ENCODE data around the gene ABI1. TPM values are rescaled to one million over a fixed set of nuclear protein-coding genes. Genes with fewer than 3 reads are reported as not detected.

Gene ABI1
- total RNA-seq, 1 experiment from 2014 or later: 95.8 TPM

- H3K27me3 Mint-ChIP-seq (ENCODE audit: insufficient read depth, unreplicated experiment): no peaks in the 10 kb centered on the region
- ChIA-PET POLR2A (no interaction called here), CTCF (interaction anchor here (0.7 to 1.8 kb wide), 2 partner anchors 44 to 80 kb away, joined by 3 to 4 read pairs; no protein-coding TSS in a partner anchor)
- H3K36me3 Mint-ChIP-seq (ENCODE audit: insufficient read depth, unreplicated experiment): no peaks in the 10 kb centered on the region
- TF ChIP-seq CTCF (IDR thresholded peaks at IDR 0.05; ENCODE audit: insufficient read depth in 1 of 2, low read depth in 1 of 2, low read length in 1 of 2, severe bottlenecking in 1 of 2, unreplicated experiment in 1 of 2): no peak
- Histone ChIP-seq H3K4me1 (peaks cover 9% of the 10 kb centered on the region), H3K27me3 (replicated peaks; ENCODE audit: control insufficient read depth, insufficient read depth, low read length) (no peaks in the 10 kb centered on the region), H3K36me3 (ENCODE audit: control insufficient read depth, insufficient read depth, low read length) (no peaks in the 10 kb centered on the region), H3K4me3 (ENCODE audit: low read depth, low read length) (no peak overlapping the region), H3K9me3 (no peaks in the 10 kb centered on the region)
- BruUV-seq (replicated peaks): no TSS peak
- H3K27ac Mint-ChIP-seq (ENCODE audit: unreplicated experiment): no peak overlapping the region
- intact Hi-C loops (cut with micrococcal nuclease; ENCODE audit: unreplicated experiment): no loop called here
- DNase-seq: no peak
- peaks cover 24% of the 10 kb centered on the region for H3K4me1 Mint-ChIP-seq (ENCODE audit: low read depth, unreplicated experiment)
- no peak overlapping the region for H3K4me3 Mint-ChIP-seq (ENCODE audit: unreplicated experiment)
- no peaks in the 10 kb centered on the region for H3K9me3 Mint-ChIP-seq (ENCODE audit: unreplicated experiment)
Measured at GRCh38 chr10:26806557-26806956, 54.2 kb downstream of the ABI1 start.

- Mint-ChIP-seq H3K27me3 (ENCODE audit: insufficient read depth, unreplicated experiment) (no peaks in the 10 kb centered on the region), H3K4me3 (ENCODE audit: unreplicated experiment) (no peak overlapping the region), H3K36me3 (ENCODE audit: insufficient read depth, unreplicated experiment) (no peaks in the 10 kb centered on the region), H3K27ac (ENCODE audit: unreplicated experiment) (no peak overlapping the region), H3K4me1 (ENCODE audit: low read depth, unreplicated experiment) (peaks cover 24% of the 10 kb centered on the region), H3K9me3 (ENCODE audit: unreplicated experiment) (no peaks in the 10 kb centered on the region)
- H3K36me3 ChIP-seq (ENCODE audit: control insufficient read depth, insufficient read depth, low read length): no peaks in the 10 kb centered on the region
- POLR2A ChIA-PET: no interaction called here
- H3K4me3 ChIP-seq (ENCODE audit: low read depth, low read length): no peak overlapping the region
- CTCF ChIA-PET: interaction anchor here (0.6 to 1.7 kb wide), 3 partner anchors 45 to 128 kb away, joined by 3 to 8 read pairs (median 4); no protein-coding TSS in a partner anchor
- no peaks in the 10 kb centered on the region for H3K27me3 ChIP-seq (replicated peaks; ENCODE audit: control insufficient read depth, insufficient read depth, low read length)
- intact Hi-C loops (cut with micrococcal nuclease; ENCODE audit: unreplicated experiment): no loop called here
- no peaks in the 10 kb centered on the region for H3K9me3 ChIP-seq
- BruUV-seq (replicated peaks): no TSS peak
- no peak for TF ChIP-seq CTCF (IDR thresholded peaks at IDR 0.05; ENCODE audit: insufficient read depth in 1 of 2, low read depth in 1 of 2, low read length in 1 of 2, severe bottlenecking in 1 of 2, unreplicated experiment in 1 of 2)
- DNase-seq: no peak
- H3K4me1 ChIP-seq: peaks cover 9% of the 10 kb centered on the region
Measured at GRCh38 chr10:26805567-26806245, 55.1 kb downstream of the ABI1 start.

- no peak overlapping the region for H3K4me3 Mint-ChIP-seq (ENCODE audit: unreplicated experiment)
- intact Hi-C loops (cut with micrococcal nuclease; ENCODE audit: unreplicated experiment): no loop called here
- Histone ChIP-seq H3K4me3 (ENCODE audit: low read depth, low read length) (no peak overlapping the region), H3K27me3 (replicated peaks; ENCODE audit: control insufficient read depth, insufficient read depth, low read length) (no peaks in the 10 kb centered on the region), H3K9me3 (no peaks in the 10 kb centered on the region), H3K36me3 (ENCODE audit: control insufficient read depth, insufficient read depth, low read length) (no peaks in the 10 kb centered on the region), H3K4me1 (peaks cover 9% of the 10 kb centered on the region)
- H3K27me3 Mint-ChIP-seq (ENCODE audit: insufficient read depth, unreplicated experiment): no peaks in the 10 kb centered on the region
- no peaks in the 10 kb centered on the region for H3K9me3 Mint-ChIP-seq (ENCODE audit: unreplicated experiment)
- peaks cover 24% of the 10 kb centered on the region for H3K4me1 Mint-ChIP-seq (ENCODE audit: low read depth, unreplicated experiment)
- POLR2A ChIA-PET: no interaction called here
- no peak for DNase-seq
- CTCF ChIA-PET: interaction anchor here (0.7 to 1.7 kb wide), 2 partner anchors 11 to 79 kb away, joined by 3 to 4 read pairs; no protein-coding TSS in a partner anchor
- no TSS peak for BruUV-seq (replicated peaks)
- no peak for TF ChIP-seq CTCF (IDR thresholded peaks at IDR 0.05; ENCODE audit: insufficient read depth in 1 of 2, low read depth in 1 of 2, low read length in 1 of 2, severe bottlenecking in 1 of 2, unreplicated experiment in 1 of 2)
- no peaks in the 10 kb centered on the region for H3K36me3 Mint-ChIP-seq (ENCODE audit: insufficient read depth, unreplicated experiment)
- peak overlapping the region; percentile 40 for H3K27ac Mint-ChIP-seq (ENCODE audit: unreplicated experiment)
Measured at GRCh38 chr10:26804418-26805393, 56.1 kb downstream of the ABI1 start.

Data from Caco-2 (cell line).